ENCODE data around the gene CIB1.

The CIB1 gene

DNA sequence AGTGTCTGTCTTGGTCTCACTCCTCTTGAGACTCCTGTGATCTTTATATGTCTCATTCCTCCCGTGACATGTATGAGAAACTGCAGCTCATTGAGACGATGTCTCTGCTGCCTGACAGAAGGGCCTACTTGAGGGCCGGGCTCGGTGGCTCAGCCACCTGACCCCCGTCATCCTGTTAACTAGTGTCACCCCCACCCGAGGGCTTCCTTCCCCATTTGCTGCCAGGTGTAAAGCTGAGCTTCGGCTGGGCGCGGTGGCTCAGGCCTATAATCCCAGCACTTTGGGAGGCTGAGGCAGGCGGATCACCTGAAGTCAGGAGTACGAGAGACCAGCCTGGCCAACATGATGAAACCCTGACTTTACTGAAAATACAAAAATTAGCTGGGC, 19.9 kb downstream of the CIB1 start:
- DNase-seq, result no peak

DNA sequence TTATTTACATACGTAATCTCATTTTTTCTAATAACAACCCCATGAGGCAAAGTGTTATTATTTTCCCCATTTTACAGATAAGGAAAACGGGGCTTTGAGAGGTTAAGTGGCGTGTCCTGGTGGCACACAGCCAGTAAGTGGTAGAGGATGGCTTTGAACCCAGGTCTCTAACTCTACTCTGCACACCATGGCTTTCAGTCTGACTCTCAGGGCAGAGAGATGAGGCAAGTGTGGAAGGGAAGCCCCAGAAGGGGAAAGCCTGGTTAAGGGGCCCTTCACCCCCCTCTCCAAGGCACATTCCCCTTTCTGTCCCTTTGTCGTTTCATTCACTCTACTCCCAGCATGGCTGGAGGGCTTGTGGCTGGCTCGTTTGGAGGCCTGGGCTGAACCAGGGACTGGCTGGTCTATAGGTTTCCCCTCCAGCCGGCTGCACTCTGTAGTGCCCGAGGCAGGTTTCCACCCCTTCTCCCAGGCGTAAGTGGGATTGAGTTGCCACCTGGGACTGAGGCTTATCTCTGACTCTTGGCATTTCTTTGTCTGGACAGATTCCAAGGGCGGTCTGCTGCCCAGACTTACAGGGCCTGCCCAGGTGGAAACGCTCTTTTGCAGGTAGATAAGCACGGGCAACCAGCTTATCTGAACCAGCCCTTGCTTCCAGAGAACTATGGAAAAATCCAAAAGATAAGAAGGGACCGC, 20.5 kb downstream of the CIB1 start:
- DNase-seq, result no peak

DNA sequence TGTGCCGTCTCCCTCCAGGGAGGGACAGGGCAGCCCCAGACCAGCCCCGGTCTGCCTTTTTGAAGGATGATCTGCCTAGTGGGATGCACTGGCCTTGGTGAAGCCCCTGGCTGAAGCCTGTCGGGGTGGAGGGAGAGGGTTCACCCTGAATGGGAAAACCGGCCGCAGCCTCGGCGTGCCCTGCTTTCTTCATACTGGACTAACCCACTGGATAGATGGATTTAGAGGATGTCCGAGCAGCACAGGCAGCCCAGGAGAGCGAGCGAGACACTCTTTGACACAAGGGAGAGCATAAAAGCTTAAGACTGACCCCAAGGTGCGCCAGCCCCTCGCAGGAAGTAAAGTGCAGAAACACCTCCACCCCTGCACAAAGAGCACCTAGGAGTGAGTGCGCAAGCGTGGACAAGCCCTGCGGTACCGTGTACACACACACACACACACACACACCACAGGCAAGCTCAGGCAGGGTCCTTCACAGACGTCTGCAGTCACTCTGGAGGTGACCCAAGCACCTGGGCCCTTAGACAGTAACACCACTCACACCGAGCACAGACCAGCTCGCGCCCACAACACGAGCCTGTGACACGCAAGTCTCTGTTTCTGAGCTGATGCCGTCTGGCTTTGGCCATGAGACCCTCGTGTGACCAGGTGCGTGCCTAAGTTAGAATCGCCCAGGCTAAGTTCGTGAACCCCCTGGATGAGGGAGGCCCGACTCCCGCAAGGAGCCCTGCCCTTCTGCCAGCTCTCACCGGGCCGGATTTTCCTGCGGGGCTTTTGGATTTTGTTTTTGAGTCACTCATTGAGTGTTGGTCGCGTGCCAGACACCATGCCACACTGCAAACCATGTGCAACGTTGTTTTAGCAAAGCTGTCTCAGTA, 21.3 kb downstream of the CIB1 start:
- no peak for DNase-seq

DNA sequence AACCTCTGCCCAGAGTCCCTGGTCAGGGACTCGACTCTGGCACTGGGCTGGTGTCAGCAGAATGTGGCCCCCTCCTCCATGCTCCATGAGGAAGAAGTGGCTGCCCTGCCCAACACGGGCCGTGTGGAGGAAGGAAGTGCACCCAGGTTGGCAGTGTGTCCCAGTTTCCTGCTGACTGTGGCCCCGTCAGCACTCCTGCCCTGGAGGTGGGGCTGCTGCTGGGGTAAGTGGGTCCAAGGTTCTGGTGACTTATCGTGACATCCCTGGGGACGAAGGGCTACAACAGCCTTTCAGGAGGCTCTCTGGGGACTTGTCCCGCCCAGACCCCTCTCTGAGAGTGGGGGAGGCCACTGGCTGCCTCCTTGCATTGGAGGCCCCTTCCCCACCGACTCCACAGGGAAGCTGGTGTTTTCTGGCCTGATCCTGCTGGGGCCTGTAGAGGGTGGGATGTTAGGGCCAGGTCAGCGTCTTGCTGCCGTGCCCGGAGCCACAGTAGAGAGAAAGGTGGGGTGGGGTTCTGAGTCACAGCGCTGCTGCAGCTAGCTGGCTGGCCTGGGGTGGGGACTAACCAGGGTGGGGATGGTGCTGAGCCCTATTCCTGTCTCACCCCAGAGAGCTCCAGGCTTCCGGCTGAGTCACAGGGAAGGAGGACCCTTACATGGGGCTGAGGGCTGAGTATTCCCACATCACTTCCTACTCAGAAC, 22.1 kb downstream of the CIB1 start:
- DNase-seq, result peak; percentile 77

DNA sequence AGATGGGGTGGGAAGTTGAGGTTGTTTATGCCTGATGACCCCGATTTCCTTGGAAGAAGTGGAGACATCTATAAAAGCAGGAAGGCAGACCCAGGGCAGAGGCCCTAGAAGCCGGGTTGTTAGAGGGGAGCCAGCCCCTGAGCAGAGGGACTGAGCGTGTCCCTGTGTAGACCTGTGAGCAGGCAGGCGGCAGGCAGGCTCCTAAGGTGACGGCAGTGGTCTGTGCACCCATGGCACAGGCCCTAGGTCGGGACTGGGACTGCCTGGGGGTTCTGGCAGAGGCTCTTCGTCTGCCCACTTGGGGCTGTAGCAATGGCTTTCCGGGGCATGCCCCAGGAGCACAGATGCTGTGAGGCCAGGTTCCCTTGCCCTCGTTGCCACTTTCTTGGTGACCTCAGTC, 22.7 kb downstream of the CIB1 start:
- no peak for DNase-seq

DNA sequence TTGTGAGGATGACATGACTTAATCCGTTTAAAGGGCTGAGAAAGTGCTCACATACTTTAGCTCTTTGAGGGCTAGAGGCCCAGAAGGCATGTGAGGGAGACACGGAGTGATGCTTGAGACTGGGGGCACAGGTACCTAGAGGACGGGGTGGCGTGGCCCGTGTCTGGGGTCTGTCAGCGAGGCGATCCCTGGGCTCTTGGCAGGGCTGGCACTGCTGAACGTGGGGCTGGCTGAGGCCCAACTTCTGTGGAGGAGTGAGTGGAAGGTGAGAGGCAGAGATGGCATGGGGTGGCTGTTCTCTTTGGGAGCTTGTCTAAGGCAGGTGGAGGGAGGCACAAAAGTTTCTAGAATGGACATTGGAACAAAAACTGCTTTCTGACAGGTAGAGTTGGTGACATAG, 23.1 kb downstream of the CIB1 start:
- DNase-seq, result no peak

DNA sequence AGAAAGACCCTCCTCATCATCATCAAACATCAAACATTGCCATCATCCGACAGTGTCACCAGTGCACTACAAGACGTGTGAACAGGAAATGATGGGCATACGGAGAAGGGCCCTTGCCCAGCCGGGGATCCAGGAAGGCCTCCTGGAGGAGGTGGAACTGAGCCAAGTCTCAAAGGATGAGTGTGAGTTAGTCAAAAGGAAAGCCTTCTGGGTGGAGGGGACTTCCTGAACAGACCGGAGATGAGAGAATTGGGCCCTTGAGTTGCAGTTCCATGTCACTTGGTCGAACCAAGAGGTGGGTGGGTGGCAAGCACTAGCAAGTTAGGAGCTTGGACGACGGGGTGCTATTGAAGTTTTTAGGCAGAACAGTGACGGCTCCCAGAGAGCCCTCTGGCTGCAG, 24.1 kb downstream of the CIB1 start:
- peak; percentile 31 for DNase-seq

DNA sequence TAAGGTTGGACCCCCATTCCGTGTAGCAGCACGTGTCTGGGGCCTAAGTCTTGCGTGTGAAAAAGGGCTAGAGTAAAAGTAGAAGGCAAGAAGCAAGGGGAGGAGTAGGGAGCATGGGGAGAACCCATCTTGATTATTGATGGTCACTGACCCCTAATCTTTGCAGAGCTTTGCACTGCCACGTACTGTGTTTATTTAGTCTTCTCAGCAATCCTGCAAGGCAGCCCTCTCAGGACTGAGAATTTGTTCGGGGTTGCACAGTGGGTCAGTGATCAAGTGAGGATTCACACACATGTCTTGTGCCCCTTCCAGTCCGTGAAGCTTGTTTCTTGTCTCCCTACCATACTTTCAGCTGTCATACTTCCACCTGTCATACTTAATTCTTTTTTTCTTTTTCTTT, 25.4 kb downstream of the CIB1 start:
- no peak for DNase-seq

DNA sequence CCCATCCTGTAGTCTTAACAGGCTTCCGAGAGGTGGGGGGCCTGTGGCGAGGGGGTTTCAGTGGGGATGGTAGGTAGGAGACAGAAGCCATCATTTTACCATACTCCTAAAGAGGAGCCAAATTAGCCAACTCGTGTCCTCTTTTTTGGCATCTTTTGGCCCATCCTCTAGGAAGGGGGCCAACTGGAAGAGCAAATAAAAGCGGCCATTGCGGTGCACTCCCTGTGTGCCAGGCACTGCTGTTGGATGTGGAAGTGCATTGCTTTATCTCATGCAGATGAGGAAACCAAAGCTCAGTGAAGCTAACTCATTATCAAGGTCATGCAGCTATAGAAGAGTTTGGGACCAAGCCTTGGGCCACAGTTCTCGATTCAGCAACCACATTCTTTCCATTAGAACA, 26.5 kb downstream of the CIB1 start:
- DNase-seq, result no peak

DNA sequence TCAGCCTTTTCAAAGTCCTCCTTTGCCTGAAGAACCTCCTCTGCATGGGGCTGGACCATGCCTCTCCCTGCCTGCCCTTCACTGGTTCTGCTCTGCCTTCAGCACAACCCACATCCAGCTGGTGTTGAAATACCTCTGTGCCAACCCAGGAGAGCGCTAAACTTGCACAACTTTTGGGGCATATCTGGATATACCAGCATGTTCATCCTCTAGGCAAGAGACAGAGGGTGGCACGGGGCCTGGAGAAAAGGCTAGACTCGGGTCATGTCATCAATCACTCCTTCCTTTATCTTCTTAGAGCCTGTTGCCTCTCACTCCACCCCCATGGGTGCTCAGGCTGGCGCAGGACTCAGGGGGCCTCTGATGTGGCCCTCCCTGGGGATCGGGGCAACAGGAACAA, 27.9 kb downstream of the CIB1 start:
- DNase-seq, result no peak

DNA sequence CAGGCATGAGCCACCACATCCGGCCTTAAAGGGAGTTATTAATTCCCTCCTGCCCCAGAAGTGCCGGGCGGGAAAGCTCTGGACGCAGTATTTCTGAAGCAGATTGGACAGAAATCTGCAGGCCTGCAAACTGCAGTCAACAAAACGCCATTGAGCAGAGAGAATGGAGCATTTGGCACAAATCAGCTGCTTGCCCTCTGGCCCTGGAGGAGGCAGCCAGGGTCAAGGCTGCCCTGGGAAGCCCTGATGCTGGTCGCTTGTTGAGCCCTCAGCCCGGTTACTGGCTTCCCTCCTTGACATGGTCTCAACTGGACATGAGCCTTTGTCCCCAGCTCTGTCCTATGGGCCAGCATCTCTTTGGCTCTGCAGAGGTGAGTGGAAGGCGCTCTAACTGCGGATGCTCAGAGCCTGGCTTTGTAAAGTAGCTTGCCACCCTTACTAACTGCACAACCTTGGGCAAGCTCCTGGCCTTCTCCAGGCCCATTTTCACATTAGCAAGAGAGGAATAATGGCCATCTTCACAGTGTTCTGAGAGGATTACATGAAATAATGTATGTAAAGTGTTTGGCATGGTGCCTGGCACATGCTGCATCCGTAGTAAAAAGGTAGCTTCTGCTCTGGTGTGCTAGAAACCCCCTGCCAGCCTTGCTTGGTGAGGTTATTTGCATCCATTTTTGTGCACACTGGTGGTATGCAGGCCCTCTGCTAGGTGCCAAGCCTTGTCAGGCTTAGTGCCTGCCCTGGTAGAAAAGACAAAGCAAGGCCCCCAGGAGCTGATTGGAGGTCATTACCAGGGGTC, 28.5 kb downstream of the CIB1 start:
- DNase-seq, result no peak

DNA sequence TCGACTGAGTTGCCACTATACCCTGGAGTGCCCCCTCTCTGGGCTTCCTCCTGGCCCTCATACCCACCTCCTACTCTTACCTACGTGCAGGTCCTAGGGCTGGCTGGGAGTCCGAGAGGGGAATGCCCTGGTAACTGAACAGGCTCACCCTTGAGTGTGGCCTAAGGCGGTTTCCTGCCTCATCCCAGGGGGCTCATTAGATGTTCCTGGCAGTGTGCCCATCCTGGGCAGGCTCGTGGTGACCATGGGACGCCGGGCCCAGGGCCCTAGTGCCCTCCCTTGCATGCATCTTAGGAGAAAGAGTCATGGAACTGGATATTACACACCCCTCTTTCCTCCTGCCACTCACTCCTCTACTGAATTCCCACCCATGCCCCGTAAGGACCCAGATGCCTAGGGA, 29.8 kb downstream of the CIB1 start:
- no peak for DNase-seq

DNA sequence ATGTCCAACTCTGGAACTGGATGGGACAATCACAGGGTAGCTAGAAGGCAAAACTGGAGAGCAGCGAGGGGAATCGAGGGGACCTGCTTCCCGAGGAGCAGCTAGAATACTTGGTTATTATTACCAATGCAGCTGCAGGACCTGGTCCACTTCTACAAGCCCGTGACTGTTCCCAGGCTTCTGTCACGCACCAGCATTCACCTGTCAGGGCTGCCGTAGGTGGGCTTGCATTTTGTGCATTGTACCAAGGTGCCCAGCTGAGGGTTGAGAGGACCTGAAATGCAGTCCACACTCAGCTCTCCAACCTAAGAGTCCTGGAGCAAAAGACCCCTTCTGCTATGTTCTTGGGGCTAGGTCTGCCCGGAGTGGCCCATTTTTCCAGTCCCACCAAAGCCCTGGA, 30.3 kb downstream of the CIB1 start:
- DNase-seq, result no peak

DNA sequence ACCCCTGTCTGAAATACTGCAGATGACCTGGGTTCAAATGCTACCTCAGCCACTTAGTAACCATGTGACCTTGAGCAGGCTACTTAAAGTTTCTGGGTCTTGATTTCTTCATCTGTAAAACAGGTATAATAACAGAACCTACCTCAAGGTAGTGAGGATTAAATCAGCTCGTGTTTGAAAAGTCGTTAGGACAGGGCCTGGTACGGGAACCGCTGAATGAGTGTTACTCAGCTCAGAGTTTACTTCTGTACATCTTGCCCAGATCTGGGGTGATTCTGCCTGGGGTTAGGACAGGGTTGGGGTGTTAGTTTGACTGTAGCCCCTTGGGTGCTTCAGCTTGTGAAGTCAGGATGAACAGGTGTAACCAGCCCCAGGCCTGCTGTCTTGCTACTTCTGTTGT, 30.8 kb downstream of the CIB1 start:
- DNase-seq, result no peak

DNA sequence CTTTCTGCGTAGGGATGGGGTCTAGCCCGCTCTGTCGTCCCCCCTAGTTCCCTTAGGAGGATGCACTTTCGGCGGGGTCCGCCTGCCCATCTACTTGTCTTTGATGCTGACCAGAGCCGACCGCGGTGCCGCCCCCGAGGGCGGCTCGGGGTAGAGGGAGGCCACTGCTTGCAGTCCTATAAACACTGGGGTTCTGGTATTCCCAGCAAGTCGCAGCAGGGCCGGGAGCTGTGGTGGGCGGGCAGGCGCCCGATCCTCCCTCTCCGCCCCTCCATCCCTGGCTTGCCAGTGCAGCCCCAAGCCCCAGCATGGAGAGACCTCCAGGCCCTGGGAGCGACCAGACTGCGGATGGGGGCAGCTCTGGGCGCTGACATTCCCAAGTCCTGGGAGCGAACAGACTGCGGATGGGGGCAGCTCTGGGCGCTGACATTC, 31.8 kb downstream of the CIB1 start:
- DNase-seq, result no peak

DNA sequence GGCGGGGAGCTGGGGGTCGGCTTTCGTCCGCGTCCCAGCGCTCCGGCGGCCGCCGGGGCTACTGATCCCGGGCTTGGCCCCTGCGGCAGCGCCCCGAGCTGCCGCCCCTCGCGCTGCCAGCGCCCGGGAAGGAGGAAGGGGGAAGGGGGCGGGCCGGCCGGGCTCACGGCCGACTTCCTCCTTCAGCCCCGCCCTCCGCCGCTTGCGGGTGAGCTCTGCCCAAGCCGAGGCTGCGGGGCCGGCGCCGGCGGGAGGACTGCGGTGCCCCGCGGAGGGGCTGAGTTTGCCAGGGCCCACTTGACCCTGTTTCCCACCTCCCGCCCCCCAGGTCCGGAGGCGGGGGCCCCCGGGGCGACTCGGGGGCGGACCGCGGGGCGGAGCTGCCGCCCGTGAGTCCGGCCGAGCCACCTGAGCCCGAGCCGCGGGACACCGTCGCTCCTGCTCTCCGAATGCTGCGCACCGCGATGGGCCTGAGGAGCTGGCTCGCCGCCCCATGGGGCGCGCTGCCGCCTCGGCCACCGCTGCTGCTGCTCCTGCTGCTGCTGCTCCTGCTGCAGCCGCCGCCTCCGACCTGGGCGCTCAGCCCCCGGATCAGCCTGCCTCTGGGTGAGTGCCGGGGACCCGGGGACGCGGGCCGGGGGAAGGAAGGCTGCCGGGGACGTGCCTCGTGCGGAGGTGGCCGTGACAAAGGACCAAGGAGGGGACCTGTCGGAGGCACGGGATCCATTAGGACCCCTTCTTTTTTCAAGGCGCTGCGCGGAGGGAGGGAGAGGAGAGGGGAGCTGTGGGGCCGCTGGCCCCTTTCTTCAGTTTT, 32.4 kb downstream of the CIB1 start, which contains the start of gene SEMA4B:
Gene SEMA4B (plus strand): TSS at position 201 of the 814 bp plus-strand sequence. CDS start 249 bp downstream, at position 450.
- DNase-seq, result peak; percentile 63

DNA sequence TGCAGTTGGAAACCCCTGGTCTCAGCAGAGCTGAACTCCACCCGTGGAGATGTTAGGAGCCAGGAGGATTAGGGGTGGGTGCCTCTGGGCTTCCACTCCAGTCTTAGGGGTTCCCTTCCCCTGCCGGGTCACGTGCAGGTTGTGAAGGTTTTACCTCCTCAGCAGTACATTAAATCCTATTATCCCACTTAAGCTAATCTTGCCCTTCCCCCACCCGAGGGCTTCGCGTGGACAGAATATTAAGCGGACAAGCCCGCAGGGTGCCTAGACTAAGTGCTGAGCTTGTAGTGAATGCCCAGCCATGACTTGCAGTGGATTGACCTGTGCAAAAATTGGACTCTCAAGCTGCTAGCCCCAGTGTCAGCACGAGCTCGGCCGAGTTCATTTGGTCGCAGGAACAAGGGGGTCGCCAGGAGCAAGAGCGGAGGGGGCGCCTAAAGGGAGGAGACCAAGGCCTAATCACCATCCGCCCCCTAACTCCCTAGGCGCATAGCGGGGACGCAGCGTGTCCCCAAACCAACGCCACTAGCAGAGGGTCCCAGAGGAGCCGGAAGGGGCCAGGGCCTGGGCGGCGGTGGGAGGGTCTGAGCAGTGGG, 33.1 kb downstream of the CIB1 start:
- DNase-seq, result no peak

DNA sequence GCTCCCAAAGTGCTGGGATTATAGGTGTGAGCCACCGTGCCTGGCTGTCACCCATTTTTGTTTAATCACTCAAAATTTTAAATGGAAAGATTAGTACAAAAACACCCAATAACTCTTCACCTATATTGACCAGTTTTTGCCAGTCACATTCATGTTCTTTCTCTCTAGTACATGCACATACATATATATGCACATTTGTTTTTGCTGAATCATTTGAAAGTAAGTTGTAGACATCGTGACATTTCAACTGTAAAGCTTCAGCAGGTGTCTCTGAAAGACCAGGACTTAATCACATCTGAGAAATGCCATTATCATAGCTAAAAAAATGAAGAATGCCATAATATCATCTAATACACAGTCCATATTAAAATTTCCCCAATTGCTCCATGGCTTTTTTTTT, 39.1 kb downstream of the CIB1 start:
- DNase-seq, result no peak

DNA sequence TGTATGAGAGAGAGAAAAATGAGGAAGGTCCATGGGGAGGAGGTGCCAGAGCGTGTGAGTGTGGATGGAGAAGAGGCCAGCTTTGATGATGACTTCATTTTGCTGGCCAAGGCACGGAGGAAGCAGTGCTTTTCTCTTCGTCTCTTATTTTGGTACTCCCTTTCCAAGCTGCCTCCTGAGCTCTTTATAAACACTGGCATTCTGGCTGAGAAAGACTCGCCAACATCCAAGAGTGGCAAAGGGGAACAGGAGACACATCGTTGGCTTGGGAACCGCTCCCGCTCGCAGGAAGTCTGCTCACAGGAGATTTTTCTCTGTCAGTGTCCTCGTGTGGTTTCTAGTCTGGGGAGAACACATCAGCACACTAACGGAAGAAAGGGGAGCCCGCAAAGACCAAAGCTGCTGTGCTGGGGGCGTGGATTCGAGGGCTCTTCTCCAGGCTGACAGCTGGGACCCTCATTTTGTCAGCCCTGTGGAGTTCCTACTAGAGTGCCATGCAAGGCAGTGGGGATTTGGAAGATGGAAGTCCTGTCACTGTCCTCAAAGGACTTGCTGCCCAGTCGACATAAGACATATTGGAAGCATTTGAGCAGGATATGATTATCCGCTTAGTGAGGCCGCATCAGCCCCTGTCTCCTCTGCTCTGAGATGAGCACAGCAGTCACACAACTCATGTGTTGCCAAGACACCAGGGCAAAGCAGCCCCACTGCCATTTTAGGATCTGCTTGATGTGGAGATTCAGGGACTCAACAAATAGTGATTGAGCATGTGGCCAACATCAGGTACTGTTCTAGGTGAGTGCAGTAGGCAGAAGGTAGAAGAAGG, 40.6 kb downstream of the CIB1 start:
- DNase-seq, result no peak

DNA sequence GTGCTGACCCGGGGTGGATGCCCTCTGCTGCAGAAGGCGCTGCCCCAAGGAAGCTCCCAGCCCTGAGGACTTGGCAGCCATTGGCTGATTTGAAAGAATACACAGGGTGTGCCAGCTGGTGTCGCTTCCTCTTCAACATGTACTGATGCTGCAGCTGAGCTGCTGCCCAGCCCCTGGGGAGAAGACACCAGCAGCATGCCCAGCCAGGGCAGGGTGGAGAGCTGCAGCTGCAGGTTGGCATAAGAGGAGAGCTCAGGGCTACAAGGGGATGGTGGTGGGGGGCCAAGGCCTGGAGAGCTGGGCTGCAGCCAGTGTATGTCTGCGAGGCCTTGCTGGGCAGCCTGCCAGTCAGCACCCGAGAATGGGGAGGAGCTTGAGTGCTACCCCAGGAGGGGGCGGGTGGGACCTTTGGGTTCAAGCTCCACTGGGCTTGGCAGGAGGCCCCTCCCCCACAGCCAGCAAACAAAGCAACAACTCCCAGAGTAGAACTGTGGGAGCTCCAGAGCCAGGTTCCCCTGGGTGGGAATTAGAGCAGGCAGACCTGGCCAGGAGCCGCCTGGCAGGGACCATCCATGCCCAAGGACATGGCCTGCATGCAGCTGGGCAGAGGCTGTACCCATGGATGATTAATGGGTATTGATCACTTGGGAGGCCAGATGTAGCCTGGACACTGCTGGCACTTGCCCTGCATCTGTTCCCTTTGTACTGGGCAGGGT, 41.8 kb downstream of the CIB1 start:
- DNase-seq, result peak; percentile 28
